Measurements from ENCODE around the gene CREM.

The CREM gene

GRCh38 chr10:35136263-35136815, 9.7 kb downstream of the CREM start:
- no peak for DNase-seq

- DNase-seq: no peak
These were observed 13.5 kb downstream of the CREM start for GRCh38 chr10:35140126-35140525.

- DNase-seq: no peak
These were observed 14.1 kb downstream of the CREM start for GRCh38 chr10:35140727-35141126.

DNA sequence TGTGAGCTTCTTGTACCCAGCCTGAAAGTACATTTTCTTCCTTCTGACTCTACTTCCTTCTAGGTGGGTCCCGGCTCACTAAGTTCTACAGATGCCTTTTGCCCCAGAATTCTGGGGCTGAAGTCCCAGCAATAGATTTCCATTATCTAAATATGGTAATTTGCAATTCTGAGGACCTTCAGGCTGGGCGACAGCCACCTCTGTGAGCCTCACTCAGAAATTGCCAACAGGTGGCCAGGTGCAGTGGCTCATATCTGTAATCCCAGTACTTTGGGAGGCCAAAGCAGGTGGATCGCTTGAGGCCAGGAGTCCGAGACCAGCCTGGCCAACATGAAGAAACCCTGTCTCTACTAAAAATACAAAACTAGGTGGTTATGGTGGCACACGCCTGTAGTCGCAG, 23.7 kb downstream of the CREM start:
- no peak for DNase-seq

DNA sequence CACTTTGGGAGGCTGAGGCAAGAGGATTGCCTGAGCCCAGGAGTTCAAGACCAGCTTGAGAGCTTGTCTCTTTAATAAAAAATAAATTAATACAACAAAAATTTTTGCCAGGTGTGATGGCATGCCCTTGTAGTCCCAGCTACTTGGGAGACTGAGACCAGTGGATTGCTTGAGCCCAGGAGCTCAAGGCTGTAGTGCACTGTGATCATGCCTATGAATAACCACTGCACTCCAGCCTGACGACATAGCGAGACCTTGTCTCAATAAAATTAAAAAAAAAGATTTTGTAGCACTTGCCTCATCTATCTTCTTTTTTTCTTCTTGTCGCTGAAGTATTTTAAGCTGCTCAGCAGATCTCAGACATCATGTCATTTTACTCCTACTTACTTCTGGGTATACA, 26.3 kb downstream of the CREM start:
- no peak for DNase-seq

DNA sequence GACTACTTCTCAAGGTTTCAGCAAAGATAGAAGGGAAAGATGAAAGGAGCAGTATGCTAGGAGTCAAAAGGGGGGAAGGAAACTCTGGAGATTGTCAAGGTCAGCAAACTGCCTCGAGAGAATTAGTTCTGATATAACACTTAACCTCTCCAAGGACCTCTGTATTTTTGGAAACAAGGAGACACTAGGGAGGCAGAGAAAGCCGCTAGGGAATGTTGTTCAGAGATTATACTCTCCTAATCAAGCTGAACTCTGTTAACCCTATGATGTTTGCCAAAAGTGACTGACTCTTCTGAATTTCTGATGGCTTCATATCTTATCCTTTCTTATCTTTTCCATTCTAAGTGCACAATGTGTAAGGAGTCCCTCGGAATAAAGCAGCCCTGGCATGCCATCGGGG, 27.1 kb downstream of the CREM start:
- DNase-seq: no peak

- no peak for DNase-seq
These were observed 34.1 kb downstream of the CREM start for GRCh38 chr10:35160743-35161142.

- DNase-seq: no peak
These were observed 35.3 kb downstream of the CREM start for GRCh38 chr10:35161906-35162305.

DNA sequence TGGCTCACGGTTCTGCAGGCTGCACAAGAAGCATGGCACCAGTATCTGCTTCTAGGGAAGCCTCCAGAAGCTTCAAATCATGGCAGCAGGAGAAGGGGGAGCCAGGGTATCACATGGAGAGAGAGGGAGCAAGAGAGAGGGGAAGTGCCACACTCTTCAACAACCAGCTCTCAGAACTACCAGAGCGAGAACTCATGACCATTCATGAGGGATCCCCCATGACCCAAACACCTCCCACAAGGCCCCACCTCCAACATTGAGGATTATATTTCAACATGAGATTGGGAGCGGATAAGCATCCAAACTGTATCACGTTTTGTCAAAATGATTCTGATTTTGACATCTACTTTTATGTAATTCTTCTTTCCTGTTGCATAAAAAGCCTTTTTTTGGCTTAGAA, 38.5 kb downstream of the CREM start:
- DNase-seq: no peak

GRCh38 chr10:35165811-35166210, 39.2 kb downstream of the CREM start:
- DNase-seq: no peak

GRCh38 chr10:35166607-35167006, 40.0 kb downstream of the CREM start:
- no peak for DNase-seq

GRCh38 chr10:35167342-35167741, 40.7 kb downstream of the CREM start:
- no peak for DNase-seq

- DNase-seq: no peak
These were observed 45.5 kb downstream of the CREM start for GRCh38 chr10:35172146-35172545.

- DNase-seq: no peak
These were observed 45.9 kb downstream of the CREM start for GRCh38 chr10:35172574-35172973.

- no peak for DNase-seq
These were observed 51.7 kb downstream of the CREM start for GRCh38 chr10:35178331-35178730.

GRCh38 chr10:35182631-35183510, 56.2 kb downstream of the CREM start:
- no peak for DNase-seq

DNA sequence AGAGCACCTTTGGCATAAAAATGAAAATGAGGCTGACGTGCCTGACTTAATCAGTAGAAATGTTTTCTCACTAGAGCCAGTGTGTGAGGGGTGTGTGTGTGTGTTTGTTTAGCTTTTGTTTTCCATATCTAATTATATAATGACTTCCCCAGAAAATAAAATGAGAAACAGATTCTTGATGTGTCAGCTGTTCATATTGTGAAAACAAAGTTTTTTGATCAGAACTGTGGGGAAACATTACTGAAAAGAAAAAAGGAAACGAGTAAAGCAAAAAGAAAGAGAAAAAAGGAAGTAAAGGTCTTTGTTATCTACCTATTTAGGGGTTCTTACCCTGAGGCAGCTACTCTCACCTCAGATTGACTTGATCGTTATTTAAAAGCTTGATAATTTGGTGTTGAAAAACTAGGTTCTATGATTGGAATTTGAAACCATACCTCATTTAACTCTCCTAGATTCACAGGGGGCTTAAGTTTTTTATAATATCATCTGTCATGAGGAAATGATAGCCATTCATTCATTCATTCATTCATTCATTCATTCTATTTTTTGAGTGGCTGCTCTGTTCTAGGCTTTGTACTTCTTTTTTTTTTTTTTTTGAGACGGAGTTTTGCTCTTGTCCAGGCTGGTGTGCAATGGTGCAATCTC, 58.0 kb downstream of the CREM start:
- DNase-seq: no peak

- DNase-seq: no peak
These were observed 58.8 kb downstream of the CREM start for GRCh38 chr10:35185260-35186034.

DNA sequence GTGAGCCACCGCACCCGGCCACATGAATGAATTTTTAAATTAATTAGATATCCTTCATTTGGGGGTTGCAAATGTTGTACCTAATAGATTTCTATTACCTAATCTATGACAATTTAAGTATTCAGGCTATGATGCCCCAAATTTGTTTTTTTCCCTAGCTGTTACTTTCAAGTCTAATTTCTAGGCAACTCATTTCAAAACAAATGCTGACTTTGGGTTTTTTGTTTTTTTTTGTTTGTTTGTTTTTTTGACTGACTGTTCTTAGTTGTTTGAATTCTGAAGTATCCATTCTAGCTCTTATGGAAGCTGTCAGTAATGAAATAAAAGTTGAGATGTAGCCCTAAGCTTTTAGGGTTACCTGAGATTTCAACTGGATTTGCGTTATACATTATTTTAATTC, 62.3 kb downstream of the CREM start:
- no peak for DNase-seq

- DNase-seq: no peak
These were observed 64.9 kb downstream of the CREM start for GRCh38 chr10:35191523-35191922.

- no peak for DNase-seq
These were observed 66.1 kb downstream of the CREM start for GRCh38 chr10:35192645-35193249.

DNA sequence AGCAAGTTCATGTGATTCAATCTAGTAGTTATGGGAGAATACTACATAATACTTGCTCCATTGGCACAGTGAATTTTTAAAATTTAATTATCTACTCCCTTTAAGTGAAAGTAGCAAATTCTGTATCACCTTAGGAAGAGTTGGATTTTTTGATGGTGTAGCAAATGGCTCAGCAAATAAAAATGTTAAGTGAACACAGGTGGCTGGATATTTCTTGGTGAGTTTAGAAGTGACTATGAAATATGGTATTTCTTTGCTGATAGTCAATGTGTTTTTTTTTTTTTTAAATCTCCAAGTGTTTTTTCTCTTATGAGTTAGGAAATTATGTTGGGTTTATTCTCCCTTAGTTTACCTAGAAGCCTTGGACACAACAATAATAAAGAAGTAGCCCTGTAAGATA, 67.8 kb downstream of the CREM start:
- DNase-seq: no peak

GRCh38 chr10:35194906-35195305, 68.3 kb downstream of the CREM start:
- DNase-seq: peak; percentile 21 to 65
